ENCODE measurements around the gene FAIM. TPM values are rescaled to one million over a fixed set of nuclear protein-coding genes. Genes with fewer than 3 reads are reported as not detected.

Gene FAIM
- total and polyA plus RNA-seq, 2 of the 8 experiments (the other 6 are each of a cell fraction or from before 2014, with no cell fraction given), result 1.2 to 7.1 TPM

- peaks cover 0 to 5% (median 0%) of the 10 kb centered on the region in 4 experiments; a peak in 2 of 8 replicates for H3K36me3 ChIP-seq (ENCODE audit: control insufficient read depth in 2 of 4, insufficient read depth in 4 of 4, low read length in 3 of 4)
- CTCF ChIA-PET (ENCODE audit: partially characterized antibody), result interaction anchor here (0.9 to 2.8 kb wide), 6 partner anchors 16 to 253 kb away, joined by 4 to 8 read pairs (median 4); partner anchors contain the start of gene CEP70
- H3K9me3 ChIP-seq (ENCODE audit: insufficient read depth in 2 of 2, low read depth in 1 of 2, low read length in 1 of 2), result no peaks in the 10 kb centered on the region
- H3K4ac ChIP-seq (replicated peaks; ENCODE audit: insufficient read length, low read depth, low read length), result no peak overlapping the region
- no peaks in the 10 kb centered on the region for H3K79me1 ChIP-seq (ENCODE audit: low read depth, low read length)
- FAIRE-seq, result no peak
- no peak overlapping the region for H2BK20ac ChIP-seq (ENCODE audit: low read length)
- no peak overlapping the region for H3K27ac ChIP-seq (ENCODE audit: low read depth, low read length)
- no peaks in the 10 kb centered on the region; the same call in 1 of the 2 replicates for H3K23me2 ChIP-seq (ENCODE audit: low read depth, low read length)
- H3K79me2 ChIP-seq (ENCODE audit: control insufficient read depth in 1 of 2, insufficient read depth in 2 of 2, low read length in 2 of 2), result no peaks in the 10 kb centered on the region
- H3K4me2 ChIP-seq (ENCODE audit: insufficient read depth in 1 of 2, low read depth in 2 of 2, low read length in 2 of 2), result no peak overlapping the region
- TF ChIP-seq SAP30 (IDR thresholded peaks at IDR 0.05; ENCODE audit: insufficient read depth, insufficient replicate concordance, low read length) (no peak), CBX5 (IDR thresholded peaks at IDR 0.05; ENCODE audit: low read depth, low read length) (no peak)
- no peak overlapping the region for H3K14ac ChIP-seq (ENCODE audit: insufficient read length)
- H4K5ac ChIP-seq (ENCODE audit: insufficient read length, low read depth, low read length), result no peak overlapping the region
- H4K91ac ChIP-seq (replicated peaks; ENCODE audit: insufficient read length, low read length), result no peak overlapping the region
- DNase-seq (ENCODE audit: low read depth in 1 of 2, low spot score in 2 of 2), result no peak
- POLR2A ChIA-PET (ENCODE audit: partially characterized antibody), result no interaction called here
- H3K18ac ChIP-seq (ENCODE audit: extremely low read depth, low read length), result no peak overlapping the region
- no peak overlapping the region for H2BK5ac ChIP-seq (ENCODE audit: low read depth, low read length)
- no peak overlapping the region for H3K23ac ChIP-seq (ENCODE audit: insufficient read length)
- H2AK5ac ChIP-seq (ENCODE audit: low read depth, low read length), result no peak overlapping the region
- no peak overlapping the region for H2BK12ac ChIP-seq (ENCODE audit: low read depth, low read length)
- H2BK15ac ChIP-seq (ENCODE audit: low read length), result no peak overlapping the region
- H2AFZ ChIP-seq (ENCODE audit: low read length), result no peak overlapping the region
- no peaks in the 10 kb centered on the region for H3K27me3 ChIP-seq (replicated peaks in 1 of 4; ENCODE audit: control insufficient read depth in 3 of 4, extremely low read depth in 1 of 4, insufficient read depth in 3 of 4, low read length in 3 of 4)
- H4K8ac ChIP-seq (ENCODE audit: extremely low read depth, insufficient read depth, low read length), result no peak overlapping the region
- peaks cover 0 to 3% (median 0%) of the 10 kb centered on the region in 4 experiments; a peak in 1 of 7 replicates for H3K4me1 ChIP-seq (replicated peaks in 1 of 4; ENCODE audit: control insufficient read depth in 3 of 4, insufficient read depth in 4 of 4, low read length in 3 of 4)
- no peak overlapping the region for H3K9ac ChIP-seq (replicated peaks in 1 of 4; ENCODE audit: extremely low read depth in 1 of 4, low read depth in 3 of 4, low read length in 3 of 4)
- no peak overlapping the region for H2BK120ac ChIP-seq (replicated peaks; ENCODE audit: low read depth, low read length)
- no peak overlapping the region for H3K4me3 ChIP-seq (ENCODE audit: extremely low read depth in 1 of 4, insufficient read depth in 2 of 4, low read depth in 3 of 4, low read length in 4 of 4)
- no peak overlapping the region for H3K56ac ChIP-seq (replicated peaks; ENCODE audit: insufficient read length, low read depth, low read length)
- H4K20me1 ChIP-seq (replicated peaks in 1 of 2; ENCODE audit: control insufficient read depth in 1 of 2, insufficient read depth in 2 of 2, low read length in 2 of 2), result no peaks in the 10 kb centered on the region
Measured at GRCh38 chr3:138670407-138670806, 61.8 kb downstream of the FAIM start.
